HFFc6 (cell line): ENCODE results near the gene CKAP2L. TPM values are rescaled to one million over a fixed set of nuclear protein-coding genes. Genes with fewer than 3 reads are reported as not detected.

Experiments
- DNase-seq: peaks from one replicate; pipeline ENCODE4 v3.0.0-alpha.2; 2018
- H3K27ac Mint-ChIP-seq: 2 replicates; pipeline ENCODE4 v1.8.0; 2020; ENCODE audit warnings: mild to moderate bottlenecking, mixed read lengths
- H3K27me3 Mint-ChIP-seq: 2 replicates; pipeline ENCODE4 v1.8.0; 2021; ENCODE audit warnings: mild to moderate bottlenecking, moderate library complexity, mixed read lengths; ENCODE audit not compliant: insufficient read depth
- H3K36me3 Mint-ChIP-seq: 2 replicates; pipeline ENCODE4 v1.8.0; 2021; ENCODE audit warnings: low read depth, mixed read lengths
- H3K4me1 Mint-ChIP-seq: 2 replicates; pipeline ENCODE4 v1.8.0; 2020; ENCODE audit warnings: low read depth, mixed read lengths
- H3K4me3 Mint-ChIP-seq: 2 replicates; pipeline ENCODE4 v1.8.0; 2020; ENCODE audit warnings: mild to moderate bottlenecking, moderate library complexity, mixed read lengths
- H3K9me3 Mint-ChIP-seq: 2 replicates; pipeline ENCODE4 v1.8.0; 2020; ENCODE audit warnings: mild to moderate bottlenecking, mixed read lengths
- total RNA-seq, 6 experiments: library from RNA; stranded (reverse); fragmentation: NEBNext Ultra II Directional; extraction: Animal tissue kit (Norgen Biotek cat#: 25700); gene quantifications; 2 replicates in 1 of 6; 3 replicates in 5 of 6; pipeline ENCODE4 v1.2.3, GENCODE V29; 2021
- TF ChIP-seq, protein P1 (sequence below): fragments of 200-600 bp; sonication (generic); IDR thresholded peaks from 2 replicates; pipeline ENCODE4 v1.5.0; 2021; ENCODE audit warnings: antibody characterized with exemption, mild to moderate bottlenecking

CKAP2L gene
- total RNA-seq, 6 experiments from 2014 or later, result 10.6 to 35.7 (median 30.2) TPM

DNA sequence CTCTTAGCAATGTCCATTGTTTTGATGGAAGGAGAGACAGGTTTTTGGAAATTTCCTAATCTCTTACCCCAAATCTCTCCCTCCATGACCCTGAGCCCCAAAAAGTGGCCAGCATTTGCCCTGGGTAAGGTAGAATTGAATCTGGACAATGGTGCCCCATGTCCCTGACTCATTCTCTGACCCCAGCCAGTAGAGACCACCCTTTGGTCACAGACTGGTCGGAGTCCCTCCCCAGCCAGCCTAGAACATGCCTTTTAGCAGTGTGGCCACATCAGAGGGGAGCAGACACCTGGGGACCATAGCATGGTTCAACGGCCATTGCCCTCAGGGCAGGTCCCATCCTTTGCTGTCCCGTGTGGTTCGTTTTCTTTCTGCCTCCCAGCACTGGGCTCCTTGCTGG lies 50.1 kb downstream of the CKAP2L start:
- TF ChIP-seq, protein P1, sequence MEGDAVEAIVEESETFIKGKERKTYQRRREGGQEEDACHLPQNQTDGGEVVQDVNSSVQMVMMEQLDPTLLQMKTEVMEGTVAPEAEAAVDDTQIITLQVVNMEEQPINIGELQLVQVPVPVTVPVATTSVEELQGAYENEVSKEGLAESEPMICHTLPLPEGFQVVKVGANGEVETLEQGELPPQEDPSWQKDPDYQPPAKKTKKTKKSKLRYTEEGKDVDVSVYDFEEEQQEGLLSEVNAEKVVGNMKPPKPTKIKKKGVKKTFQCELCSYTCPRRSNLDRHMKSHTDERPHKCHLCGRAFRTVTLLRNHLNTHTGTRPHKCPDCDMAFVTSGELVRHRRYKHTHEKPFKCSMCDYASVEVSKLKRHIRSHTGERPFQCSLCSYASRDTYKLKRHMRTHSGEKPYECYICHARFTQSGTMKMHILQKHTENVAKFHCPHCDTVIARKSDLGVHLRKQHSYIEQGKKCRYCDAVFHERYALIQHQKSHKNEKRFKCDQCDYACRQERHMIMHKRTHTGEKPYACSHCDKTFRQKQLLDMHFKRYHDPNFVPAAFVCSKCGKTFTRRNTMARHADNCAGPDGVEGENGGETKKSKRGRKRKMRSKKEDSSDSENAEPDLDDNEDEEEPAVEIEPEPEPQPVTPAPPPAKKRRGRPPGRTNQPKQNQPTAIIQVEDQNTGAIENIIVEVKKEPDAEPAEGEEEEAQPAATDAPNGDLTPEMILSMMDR, result no peak
- H3K27ac Mint-ChIP-seq, result no peak overlapping the region; the same call in 1 of the 2 replicates
- peaks cover 32% of the 10 kb centered on the region for H3K4me1 Mint-ChIP-seq
- H3K9me3 Mint-ChIP-seq, result peaks cover 4% of the 10 kb centered on the region; the same call in 1 of the 2 replicates
- H3K36me3 Mint-ChIP-seq, result no peaks in the 10 kb centered on the region
- no peak for DNase-seq
- peaks cover 4% of the 10 kb centered on the region for H3K27me3 Mint-ChIP-seq
- H3K4me3 Mint-ChIP-seq, result no peak overlapping the region

DNA sequence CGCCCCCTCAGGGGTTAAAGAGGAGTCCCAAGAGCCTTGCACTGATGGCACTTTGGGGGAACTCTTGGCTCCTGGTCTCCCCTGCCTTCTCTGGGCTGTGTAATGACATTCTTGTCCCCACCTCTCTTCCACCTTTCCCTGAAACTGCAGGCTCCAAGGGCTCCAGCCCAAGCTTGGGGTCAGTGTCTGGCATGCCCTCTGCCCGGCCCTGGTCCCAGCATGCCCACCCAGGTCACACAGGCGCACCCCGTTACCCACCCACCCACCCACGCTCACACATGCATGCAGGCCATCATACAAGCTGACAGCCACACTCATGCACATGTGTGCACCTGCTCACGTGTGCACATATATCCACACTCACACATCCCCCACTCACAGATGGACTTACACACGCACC lies 50.5 kb downstream of the CKAP2L start:
- Mint-ChIP-seq H3K36me3 (no peaks in the 10 kb centered on the region), H3K4me3 (no peak overlapping the region; the same call in 1 of the 2 replicates), H3K27me3 (peaks cover 4% of the 10 kb centered on the region), H3K4me1 (peaks cover 32% of the 10 kb centered on the region), H3K9me3 (peaks cover 4% of the 10 kb centered on the region; the same call in 1 of the 2 replicates), H3K27ac (peak overlapping the region; percentile 87; the same call in 1 of the 2 replicates)
- no peak for DNase-seq
- TF ChIP-seq, protein P1, result no peak

DNA sequence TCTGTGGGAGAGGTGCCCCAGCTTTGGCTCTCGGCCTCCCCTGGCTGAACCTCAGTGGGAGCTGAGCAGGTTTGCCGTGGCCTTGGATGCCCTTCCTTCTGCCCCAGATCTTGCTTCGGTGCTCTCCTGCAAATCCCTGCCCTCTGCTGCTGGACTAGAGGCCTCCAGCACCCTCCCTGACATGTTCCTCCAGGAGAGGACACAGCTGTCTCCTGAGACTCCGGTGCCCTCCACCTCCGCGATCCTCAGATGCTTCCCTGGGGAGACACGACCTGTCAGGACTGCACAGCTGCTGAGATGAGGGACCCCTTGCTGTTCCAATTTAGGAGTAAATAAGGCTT lies 50.9 kb downstream of the CKAP2L start:
- DNase-seq, result no peak
- Mint-ChIP-seq H3K27ac (peak overlapping the region; percentile 87), H3K9me3 (peaks cover 4% of the 10 kb centered on the region; the same call in 1 of the 2 replicates), H3K36me3 (no peaks in the 10 kb centered on the region), H3K4me1 (peaks cover 32% of the 10 kb centered on the region), H3K27me3 (peaks cover 4% of the 10 kb centered on the region), H3K4me3 (peak overlapping the region; percentile 53; the same call in 1 of the 2 replicates)
- TF ChIP-seq, protein P1, result no peak

DNA sequence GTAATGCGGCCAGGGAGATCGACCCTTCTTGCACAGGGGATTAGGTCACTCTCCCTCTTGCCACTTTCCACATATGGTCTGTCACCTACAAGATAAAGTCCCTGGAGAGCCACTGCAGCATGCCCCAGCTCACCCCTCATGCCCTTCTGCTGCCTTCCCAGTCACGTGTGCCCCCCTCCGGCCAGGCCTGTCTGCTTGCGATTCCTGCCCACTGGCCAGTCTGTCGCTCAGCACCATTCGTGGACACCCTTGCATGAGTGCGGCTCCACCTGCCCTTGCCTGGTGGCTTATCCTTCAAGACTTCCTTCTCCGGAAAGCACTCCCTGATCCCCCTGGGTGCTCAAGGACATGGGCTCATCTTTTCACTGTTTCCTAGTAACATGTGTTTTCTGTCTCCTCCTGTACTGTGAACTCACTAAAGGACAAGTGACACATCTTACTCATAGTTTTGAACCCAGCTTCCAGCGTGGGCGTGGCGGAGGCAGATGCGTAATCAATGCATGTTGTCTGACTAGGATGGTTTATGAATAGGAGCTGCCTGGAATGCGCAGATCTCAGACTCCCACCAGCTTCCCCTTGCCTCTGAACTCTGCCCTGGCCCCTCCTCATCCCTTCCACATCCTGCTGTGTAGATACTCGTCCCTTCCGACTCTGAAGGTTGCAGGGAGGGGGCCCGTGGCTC lies 51.4 kb downstream of the CKAP2L start:
- Mint-ChIP-seq H3K27me3 (peaks cover 4% of the 10 kb centered on the region), H3K36me3 (no peaks in the 10 kb centered on the region), H3K9me3 (peaks cover 4% of the 10 kb centered on the region; the same call in 1 of the 2 replicates), H3K4me3 (peak overlapping the region; percentile 53; the same call in 1 of the 2 replicates), H3K4me1 (peaks cover 32% of the 10 kb centered on the region), H3K27ac (peak overlapping the region; percentile 87)
- DNase-seq, result peak; percentile 56
- TF ChIP-seq, protein P1, result no peak

DNA sequence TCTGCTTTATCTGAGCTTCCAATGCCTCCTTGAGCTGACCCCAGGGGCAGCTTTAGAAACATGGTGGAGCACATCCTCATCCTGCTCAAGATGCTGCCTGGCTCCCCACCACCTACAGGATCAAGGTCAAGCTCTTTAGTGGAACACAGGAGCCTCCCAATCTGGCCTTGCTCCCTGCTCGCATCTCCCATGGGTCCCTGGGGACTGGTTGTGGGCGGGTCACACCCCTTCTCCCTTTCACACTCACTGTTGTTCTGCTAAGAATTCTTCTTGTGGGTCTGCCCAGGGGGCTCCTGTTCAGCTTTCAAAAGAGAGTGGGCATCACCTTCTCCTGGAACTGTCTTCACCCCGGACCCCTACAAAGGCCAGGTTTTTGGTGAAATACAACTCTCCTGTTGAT lies 51.9 kb downstream of the CKAP2L start:
- Mint-ChIP-seq H3K4me1 (peaks cover 34% of the 10 kb centered on the region), H3K27ac (peak overlapping the region; percentile 87), H3K9me3 (peaks cover 4% of the 10 kb centered on the region; the same call in 1 of the 2 replicates), H3K36me3 (no peaks in the 10 kb centered on the region), H3K27me3 (peaks cover 4% of the 10 kb centered on the region; the same call in 1 of the 2 replicates), H3K4me3 (no peak overlapping the region)
- no peak for DNase-seq
- TF ChIP-seq, protein P1, result no peak
